ENCODE data around the gene CELF5.

CELF5 gene

GRCh38 chr19:3224346-3225168 is at the start of gene CELF5:
Gene CELF5, plus strand, starts transcription at chr19:3224661. Its CDS starts 79 bp downstream, at chr19:3224740.
- peak; percentile 70 for DNase-seq

- DNase-seq = peak; percentile 69
Observed at GRCh38 chr19:3175781-3176714, 48.4 kb upstream of the CELF5 start.

GRCh38 chr19:3176715-3177501 is 47.6 kb upstream of the CELF5 start:
- peak; percentile 86 for DNase-seq

- DNase-seq = peak; percentile 91
Observed at GRCh38 chr19:3178377-3178972, 46.0 kb upstream of the CELF5 start, which contains the start of gene S1PR4. Gene S1PR4, plus strand, starts transcription at chr19:3178769. Its CDS starts 24 bp downstream, at chr19:3178793.

- DNase-seq = peak; percentile 65
Observed at GRCh38 chr19:3178973-3179738, 45.3 kb upstream of the CELF5 start.

GRCh38 chr19:3179739-3180293 is 44.6 kb upstream of the CELF5 start:
- peak; percentile 62 for DNase-seq

- peak; percentile 92 for DNase-seq
Observed at GRCh38 chr19:3183721-3184641, 40.5 kb upstream of the CELF5 start.

GRCh38 chr19:3184847-3185460 is 39.5 kb upstream of the CELF5 start:
- DNase-seq = peak; percentile 91

- DNase-seq = peak; percentile 97
Observed at GRCh38 chr19:3185461-3186159, 38.9 kb upstream of the CELF5 start, which contains the start of gene NCLN. Gene NCLN, plus strand, starts transcription at chr19:3185930. Its CDS starts 101 bp downstream, at chr19:3186031.

- DNase-seq = no peak
Observed at GRCh38 chr19:3186160-3186688, 38.2 kb upstream of the CELF5 start.

GRCh38 chr19:3186891-3187661 is 37.4 kb upstream of the CELF5 start:
- no peak for DNase-seq

GRCh38 chr19:3187662-3188511 is 36.6 kb upstream of the CELF5 start:
- no peak for DNase-seq

- peak; percentile 42 for DNase-seq
Observed at GRCh38 chr19:3188627-3189596, 35.5 kb upstream of the CELF5 start.

GRCh38 chr19:3189702-3190469 is 34.6 kb upstream of the CELF5 start:
- no peak for DNase-seq

GRCh38 chr19:3190470-3190770 is 34.0 kb upstream of the CELF5 start:
- DNase-seq = no peak

Measured in hematopoietic multipotent progenitor cell treated with erythropoietin and hydrocortisone succinate and interleukin-3 and kit ligand, for 4 days (in vitro differentiated cells).